ENCODE measurements around the gene S100A1. TPM values are rescaled to one million over a fixed set of nuclear protein-coding genes. Genes with fewer than 3 reads are reported as not detected.

Gene S100A1
- total and polyA plus RNA-seq, 2 experiments from 2014 or later, result 1.3 to 2.7 TPM

DNA sequence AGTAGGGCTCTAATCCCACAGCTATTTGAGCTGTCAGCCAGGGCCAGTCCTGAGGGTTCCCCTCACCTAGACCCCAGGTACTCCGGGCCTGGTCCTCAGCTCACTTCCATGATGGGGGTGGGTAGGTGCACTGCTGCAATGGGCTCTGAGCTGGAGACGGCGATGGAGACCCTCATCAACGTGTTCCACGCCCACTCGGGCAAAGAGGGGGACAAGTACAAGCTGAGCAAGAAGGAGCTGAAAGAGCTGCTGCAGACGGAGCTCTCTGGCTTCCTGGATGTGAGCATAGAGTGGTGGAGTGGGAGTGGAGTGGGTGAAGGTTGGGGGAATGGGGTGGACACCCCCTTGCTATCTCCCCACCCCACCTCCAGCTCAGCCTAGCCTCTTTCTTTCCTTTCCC is 2.1 kb downstream of the S100A1 start:
- Histone ChIP-seq H3K4me2 (no peak overlapping the region), H3K79me2 (peaks cover 22% of the 10 kb centered on the region), H3K4me3 (no peak overlapping the region), H3K9me3 (ENCODE audit: low read depth) (no peaks in the 10 kb centered on the region), H2AFZ (no peak overlapping the region), H3K9me2 (replicated peaks; ENCODE audit: insufficient read depth) (no peaks in the 10 kb centered on the region), H3K4me1 (ENCODE audit: insufficient read depth) (peaks cover 41% of the 10 kb centered on the region), H4K20me1 (ENCODE audit: insufficient read depth, poor library complexity, severe bottlenecking) (peaks cover 10% of the 10 kb centered on the region), H3K27me3 (no peaks in the 10 kb centered on the region), H3K27ac (peak overlapping the region; percentile 40), H3K36me3 (replicated peaks; ENCODE audit: insufficient read depth, low read depth) (no peaks in the 10 kb centered on the region)
- TF ChIP-seq CTCF (IDR thresholded peaks at IDR 0.05; ENCODE audit: poor library complexity) (no peak), EZH2phosphoT487 (IDR thresholded peaks at IDR 0.05; ENCODE audit: low read depth, severe bottlenecking, unreplicated experiment) (no peak), EZH2 (IDR thresholded peaks at IDR 0.05; ENCODE audit: borderline replicate concordance) (no peak)
- DNase-seq (ENCODE audit: low spot score), result no peak
- 86% methylated on average over 7 of the region's 7 CpGs for WGBS (ENCODE audit: low lambda C conversion rate, missing lambda C conversion rate)

DNA sequence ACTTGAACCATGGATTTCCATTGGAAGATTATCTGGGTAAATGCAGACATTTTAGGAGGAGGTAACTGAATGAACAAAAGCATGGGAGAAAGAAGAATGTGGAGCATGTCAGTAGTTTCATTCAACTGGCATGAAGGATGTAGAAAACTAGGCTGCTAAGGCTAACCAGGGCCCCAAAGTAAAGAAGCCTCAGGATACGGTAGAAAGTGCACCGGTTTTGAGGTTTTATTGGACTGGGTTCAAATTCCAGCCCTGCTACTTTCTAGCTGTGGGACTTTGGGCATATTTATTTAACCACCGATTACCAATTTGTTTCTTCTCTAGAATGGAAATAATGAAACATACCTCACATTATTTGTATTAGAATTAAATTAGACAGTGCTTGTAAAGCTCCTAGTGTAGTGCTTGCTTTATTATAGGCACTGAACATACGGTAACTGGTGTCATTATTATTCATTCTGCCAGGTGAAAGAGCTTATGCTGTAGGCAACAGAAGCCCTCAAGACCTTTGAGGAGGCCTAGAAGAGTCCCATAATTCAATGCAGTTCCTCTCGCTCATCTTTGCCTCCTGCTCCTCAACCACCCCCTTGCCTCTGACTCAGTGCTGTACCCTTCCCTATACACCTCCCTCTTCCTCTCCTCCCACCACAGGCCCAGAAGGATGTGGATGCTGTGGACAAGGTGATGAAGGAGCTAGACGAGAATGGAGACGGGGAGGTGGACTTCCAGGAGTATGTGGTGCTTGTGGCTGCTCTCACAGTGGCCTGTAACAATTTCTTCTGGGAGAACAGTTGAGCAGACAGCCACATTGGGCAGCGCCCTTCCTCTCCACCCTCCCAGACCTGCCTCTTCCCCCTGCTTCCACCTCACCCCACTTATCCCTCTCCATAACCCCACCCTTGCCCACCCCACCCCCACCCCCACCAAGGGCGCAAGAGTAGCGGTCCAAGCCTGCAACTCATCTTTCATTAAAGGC is 3.1 kb downstream of the S100A1 start:
- Histone ChIP-seq H3K4me3 (no peak overlapping the region), H3K4me1 (ENCODE audit: insufficient read depth) (peaks cover 37% of the 10 kb centered on the region), H3K4me2 (no peak overlapping the region), H2AFZ (no peak overlapping the region), H3K9me2 (replicated peaks; ENCODE audit: insufficient read depth) (no peaks in the 10 kb centered on the region), H3K36me3 (replicated peaks; ENCODE audit: insufficient read depth, low read depth) (no peaks in the 10 kb centered on the region), H3K27ac (peak overlapping the region; percentile 40), H4K20me1 (ENCODE audit: insufficient read depth, poor library complexity, severe bottlenecking) (peaks cover 20% of the 10 kb centered on the region), H3K27me3 (no peaks in the 10 kb centered on the region), H3K79me2 (peaks cover 23% of the 10 kb centered on the region), H3K9me3 (ENCODE audit: low read depth) (no peaks in the 10 kb centered on the region)
- 71% methylated on average over 10 of the region's 10 CpGs for WGBS (ENCODE audit: low lambda C conversion rate, missing lambda C conversion rate)
- no peak for DNase-seq (ENCODE audit: low spot score)
- TF ChIP-seq EZH2phosphoT487 (IDR thresholded peaks at IDR 0.05; ENCODE audit: low read depth, severe bottlenecking, unreplicated experiment), result no peak

DNA sequence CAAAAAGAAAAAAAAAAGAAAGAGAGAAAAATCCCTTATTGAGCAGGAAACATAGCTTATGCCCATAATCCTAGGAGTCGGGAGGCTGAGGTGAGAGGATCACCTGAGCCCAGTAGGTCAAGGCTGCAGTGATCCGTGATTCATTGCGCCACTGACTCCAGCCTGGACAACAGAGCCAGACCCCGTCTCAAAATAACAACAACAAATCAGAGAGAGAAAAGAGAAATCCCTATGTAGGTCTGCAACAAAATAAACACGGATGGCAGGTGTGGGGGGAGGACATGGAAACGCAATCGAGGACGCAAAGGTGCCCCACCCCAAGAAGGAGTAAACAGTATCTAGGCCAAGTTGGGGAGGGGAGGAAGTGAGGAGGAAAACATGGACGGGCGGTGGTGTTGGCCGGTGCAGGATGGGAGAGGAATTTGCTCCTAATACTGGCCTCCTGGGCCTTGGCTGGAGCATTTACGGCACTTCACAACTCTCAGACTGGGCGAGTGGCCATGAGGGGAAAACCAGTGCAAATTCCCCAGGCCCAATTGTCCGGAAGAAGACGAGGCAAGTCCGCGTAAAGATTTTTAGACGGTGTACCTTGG is 5.0 kb downstream of the S100A1 start:
- Histone ChIP-seq H3K4me1 (ENCODE audit: insufficient read depth) (peaks cover 21% of the 10 kb centered on the region), H2AFZ (no peak overlapping the region)
- no peak for TF ChIP-seq CTCF (IDR thresholded peaks at IDR 0.05; ENCODE audit: poor library complexity)
- TF ChIP-seq EZH2 (IDR thresholded peaks at IDR 0.05; ENCODE audit: borderline replicate concordance), result no peak
- no peak for TF ChIP-seq EZH2phosphoT487 (IDR thresholded peaks at IDR 0.05; ENCODE audit: low read depth, severe bottlenecking, unreplicated experiment)

More for the DNA sequence above, 5.0 kb downstream of the S100A1 start:
- Histone ChIP-seq H3K27me3 (no peaks in the 10 kb centered on the region), H3K9me2 (replicated peaks; ENCODE audit: insufficient read depth) (no peaks in the 10 kb centered on the region), H4K20me1 (ENCODE audit: insufficient read depth, poor library complexity, severe bottlenecking) (peaks cover 31% of the 10 kb centered on the region), H3K9me3 (ENCODE audit: low read depth) (no peaks in the 10 kb centered on the region), H3K79me2 (peaks cover 39% of the 10 kb centered on the region), H3K4me3 (no peak overlapping the region), H3K36me3 (replicated peaks; ENCODE audit: insufficient read depth, low read depth) (no peaks in the 10 kb centered on the region), H3K27ac (peak overlapping the region; percentile 50), H3K4me2 (peak overlapping the region; percentile 49)
- DNase-seq (ENCODE audit: low spot score), result no peak
- WGBS (ENCODE audit: low lambda C conversion rate, missing lambda C conversion rate), result 67% methylated on average over 18 of the region's 18 CpGs
